SKM-1 treated with dmso at 0.1 percent for 144 hours (cell line): ENCODE measurements around the gene NAXE.

Experiments
- DNase-seq: peaks from one replicate; lab custom pipeline; 2025; ENCODE audit not compliant: unreplicated experiment; lab: John Stamatoyannopoulos, UW

NAXE gene

DNA sequence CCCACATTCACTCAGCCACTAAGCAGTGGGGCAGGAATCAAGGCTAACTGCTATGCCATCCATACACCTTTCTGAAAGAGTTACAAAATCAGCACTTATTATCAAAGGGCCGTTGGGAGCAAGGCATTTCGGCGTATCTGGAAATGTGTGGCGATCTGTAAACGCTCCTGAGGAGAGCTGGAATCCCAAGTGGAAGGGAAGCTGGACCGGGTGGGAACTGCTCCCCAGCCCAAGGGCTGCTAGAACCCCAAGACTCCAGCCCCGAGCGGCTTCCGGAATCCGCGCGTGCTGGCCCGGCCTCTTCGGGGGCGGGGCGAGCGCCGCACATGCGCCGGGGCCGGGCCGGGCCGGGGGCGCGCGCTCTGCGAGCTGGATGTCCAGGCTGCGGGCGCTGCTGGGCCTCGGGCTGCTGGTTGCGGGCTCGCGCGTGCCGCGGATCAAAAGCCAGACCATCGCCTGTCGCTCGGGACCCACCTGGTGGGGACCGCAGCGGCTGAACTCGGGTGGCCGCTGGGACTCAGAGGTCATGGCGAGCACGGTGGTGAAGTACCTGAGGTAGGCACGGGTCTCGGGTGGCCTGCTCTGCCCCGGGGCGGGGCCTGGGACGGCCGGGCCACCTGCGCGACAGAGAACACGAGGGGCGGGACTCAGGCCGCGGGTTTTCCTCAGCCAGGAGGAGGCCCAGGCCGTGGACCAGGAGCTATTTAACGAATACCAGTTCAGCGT lies at the start of gene NAXE:
Gene NAXE (plus strand): TSS at position 345 of the 726 bp plus-strand sequence. CDS start 29 bp downstream, at position 374.
- DNase-seq, result peak; percentile 53

DNA sequence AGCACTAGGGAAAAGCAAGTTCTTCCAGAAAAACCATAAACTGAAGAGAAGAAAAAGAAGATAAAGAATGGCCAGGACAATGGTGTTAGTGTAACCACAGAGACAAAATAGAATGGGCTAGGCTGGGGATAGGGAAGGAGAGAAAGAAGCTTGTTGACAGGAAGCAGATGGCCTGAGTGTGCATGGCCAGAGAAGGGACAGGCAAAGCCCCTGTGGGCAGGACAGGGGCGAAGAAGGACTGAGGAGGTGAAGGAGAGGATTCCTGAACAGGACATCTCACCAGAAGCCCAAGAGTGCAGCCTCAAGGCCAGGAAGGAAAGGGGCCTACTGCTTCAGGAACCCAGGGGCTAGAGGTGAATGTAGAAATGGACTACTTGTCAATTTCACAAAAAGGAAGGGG lies 48.5 kb upstream of the NAXE start:
- no peak for DNase-seq

DNA sequence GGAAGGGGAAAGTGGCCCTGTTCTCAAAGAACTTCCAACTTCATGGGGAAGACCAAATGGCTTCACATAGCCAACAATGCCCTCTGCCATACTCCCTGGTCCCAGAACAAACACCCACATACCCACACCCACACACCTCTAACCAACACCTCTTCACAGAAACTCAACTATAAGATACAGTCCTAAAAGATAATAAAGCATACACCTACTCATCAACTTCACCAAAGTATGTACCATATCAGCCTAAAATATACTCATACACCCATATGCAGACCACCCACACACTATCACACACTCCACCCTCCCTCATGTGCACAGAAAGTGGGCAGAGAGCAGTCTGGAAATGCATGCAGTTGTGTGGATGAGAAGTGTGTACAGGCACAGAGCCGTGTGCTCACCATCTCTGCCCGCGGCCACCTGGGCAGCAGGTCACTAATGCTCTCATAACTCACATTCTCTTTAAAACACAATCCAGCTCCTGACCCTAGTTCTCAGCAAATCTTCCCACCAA lies 46.9 kb upstream of the NAXE start:
- no peak for DNase-seq

DNA sequence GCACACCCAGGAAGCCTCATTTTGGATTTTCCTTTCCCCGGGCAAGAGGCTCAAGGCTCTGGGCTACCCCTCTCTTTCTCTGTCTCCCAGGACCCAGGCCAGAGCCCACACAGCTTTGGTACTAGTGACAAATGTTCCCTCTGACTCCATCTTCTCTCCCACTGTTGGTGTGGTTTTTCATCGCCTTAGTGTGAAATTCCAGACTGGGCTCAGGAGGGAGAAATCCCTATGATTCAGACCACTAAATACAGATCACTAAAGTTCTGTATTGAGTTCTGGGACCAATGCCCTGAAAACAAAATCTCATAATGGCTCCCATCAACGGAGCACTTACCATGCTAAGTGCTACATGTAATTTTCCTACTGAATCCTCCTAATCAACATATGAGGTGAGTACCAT lies 45.3 kb upstream of the NAXE start:
- no peak for DNase-seq

DNA sequence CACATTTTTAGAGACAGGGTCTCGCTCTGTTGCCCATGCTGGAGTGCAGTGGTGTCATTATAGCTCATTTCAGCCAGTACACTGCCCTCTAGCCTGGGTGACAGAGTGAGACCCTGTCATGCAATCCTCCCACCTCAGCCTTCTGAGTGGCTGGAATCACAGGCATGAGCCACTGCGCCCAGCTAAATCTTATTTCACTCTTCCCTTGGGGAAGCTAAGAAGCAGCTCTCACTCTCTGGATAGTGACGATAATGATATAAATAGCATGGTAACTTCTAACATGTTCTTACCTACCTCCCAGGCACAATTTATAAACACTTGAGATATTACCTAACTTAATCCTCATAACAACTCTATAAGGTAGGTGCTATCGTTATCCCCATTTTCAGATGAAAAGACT lies 44.1 kb upstream of the NAXE start:
- DNase-seq, result no peak

DNA sequence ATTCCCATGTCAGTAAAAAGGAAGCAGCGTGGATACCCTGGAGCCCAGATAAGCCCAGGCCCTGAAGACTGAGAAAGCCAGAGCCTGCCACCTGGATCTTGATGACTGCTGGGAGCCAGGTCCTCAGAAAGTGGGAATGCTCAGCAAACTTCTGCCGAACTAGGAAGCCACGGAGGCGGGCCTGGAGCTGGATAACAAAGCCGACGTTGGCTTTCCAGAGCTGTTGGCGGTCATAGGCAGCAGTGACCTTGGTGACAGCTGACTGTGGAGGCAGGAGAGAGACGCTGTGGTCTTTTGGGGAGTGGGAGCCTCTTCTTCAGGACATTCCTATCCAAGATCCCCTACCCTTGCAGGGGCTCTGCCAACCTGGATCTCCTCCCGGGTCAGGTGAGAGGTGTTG lies 43.6 kb upstream of the NAXE start:
- no peak for DNase-seq

DNA sequence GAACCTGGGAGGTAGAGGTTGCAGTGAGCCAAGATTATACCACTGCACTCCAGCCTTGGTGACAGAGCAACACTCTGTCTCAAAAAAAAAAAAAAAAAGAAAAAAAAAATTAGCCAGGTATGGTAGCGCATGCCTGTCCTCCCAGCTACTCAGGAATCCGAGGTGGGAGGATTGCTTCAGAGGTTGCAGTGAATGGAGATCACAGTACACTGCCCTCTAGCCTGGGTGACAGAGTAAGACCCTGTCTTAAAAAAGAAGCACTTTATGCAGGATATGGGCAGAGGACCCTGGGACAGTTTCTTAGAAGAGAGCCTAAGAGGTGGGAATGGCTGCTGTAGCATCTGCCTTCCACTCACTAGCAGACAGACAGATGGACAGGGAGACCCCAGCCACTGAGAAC lies 42.2 kb upstream of the NAXE start:
- DNase-seq, result no peak

DNA sequence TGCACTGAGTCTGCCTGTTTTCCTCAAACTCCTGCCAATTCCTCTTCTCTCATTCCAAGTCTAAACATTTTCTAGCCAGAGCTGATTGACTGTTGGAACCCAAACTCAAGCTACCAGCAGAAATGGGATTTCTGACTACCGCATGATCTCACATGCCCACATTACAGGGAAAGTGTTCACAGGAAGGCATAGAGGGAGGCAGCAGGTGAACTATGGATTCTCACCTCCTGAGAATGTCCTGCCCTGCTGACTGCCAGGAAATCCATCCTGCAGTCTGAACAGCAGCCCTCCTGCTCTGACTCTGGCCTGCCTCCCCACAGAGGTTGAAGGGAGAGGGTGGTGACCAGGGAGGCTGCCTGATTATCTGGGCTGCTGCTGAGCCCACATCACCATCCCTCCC lies 41.7 kb upstream of the NAXE start:
- DNase-seq, result no peak

DNA sequence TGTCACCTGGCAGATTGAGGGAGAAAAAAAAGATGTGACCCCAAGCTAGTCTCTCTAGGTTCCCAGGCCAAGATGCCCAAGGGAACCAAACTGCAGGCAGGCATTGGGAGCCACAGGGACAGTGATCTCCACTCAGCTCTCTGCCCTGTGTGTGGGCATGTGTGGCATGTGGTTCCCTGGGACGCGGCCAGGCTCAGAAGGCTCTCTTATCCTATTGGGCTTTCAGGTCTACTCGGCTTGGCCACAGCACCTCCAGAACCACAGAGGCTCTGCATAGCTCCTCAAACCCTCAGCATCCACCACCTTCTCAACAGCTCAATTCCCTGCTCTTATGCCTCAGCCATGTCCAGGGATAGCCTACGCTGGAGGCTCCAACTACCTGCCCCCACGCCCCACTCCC lies 41.2 kb upstream of the NAXE start:
- no peak for DNase-seq

DNA sequence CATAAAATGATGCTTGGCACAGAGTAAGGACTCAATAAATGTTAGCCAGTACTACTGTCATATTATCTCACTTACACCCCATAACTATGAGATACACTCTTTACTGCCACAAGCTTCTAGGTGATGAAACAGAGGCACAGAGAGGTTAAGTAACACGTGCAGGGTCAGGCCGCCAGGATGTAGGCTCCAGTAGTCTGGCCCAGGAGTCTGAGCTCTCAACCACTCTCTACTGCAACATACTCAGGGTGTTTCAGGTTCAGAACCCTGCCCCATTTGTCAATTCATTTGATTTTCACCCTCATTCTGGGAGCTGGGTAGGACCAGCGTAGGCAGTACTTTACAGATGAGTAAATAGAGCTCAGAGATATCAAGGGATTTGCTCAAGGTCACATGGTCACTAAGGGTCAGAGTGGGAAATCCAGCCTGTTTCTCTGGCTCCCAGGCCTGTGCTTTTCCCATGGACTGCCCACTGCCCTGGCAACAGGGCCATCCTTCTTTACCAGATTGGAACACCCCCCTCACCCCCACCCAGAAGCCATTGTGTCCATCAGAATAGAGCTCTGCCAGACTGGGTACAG lies 40.4 kb upstream of the NAXE start:
- DNase-seq, result peak; percentile 41

DNA sequence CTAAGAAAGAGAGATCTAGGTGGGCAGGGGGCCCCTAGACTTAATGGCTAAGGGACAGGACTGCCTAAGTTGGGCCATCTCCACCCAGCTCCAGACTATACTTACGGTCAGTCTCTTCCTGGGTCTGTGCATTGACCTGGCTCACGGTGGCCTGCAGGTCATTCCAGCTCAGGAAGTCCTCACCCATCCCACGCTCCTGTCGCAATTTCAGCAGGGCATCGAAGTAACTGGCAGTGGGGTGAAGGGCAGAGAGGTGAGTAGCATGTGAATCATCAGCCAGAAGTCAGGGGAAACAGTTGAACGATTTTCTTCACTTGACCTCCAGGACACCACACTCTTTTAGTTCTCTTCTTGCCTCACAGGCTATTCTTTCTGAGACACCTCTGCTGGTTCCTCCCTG lies 39.7 kb upstream of the NAXE start:
- DNase-seq, result peak; percentile 78

DNA sequence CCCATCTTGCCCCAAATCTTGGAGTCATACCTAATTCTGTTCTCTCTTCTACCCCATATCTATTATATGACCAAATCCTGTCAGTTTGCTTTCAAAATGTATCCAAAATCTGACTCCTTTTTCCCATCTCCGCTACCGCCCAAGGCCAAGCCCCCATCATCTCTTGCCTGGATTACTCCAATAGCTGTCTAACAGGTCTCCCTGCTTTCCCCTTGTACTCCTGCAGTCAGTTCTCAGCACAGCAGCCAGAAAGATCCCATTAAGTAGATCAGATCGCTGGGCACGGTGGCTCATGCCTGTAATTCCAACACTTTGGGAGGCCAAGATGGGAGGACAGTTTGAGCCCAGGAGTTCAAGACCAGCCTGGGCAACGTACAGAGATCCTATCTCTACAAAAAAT lies 39.1 kb upstream of the NAXE start:
- no peak for DNase-seq

DNA sequence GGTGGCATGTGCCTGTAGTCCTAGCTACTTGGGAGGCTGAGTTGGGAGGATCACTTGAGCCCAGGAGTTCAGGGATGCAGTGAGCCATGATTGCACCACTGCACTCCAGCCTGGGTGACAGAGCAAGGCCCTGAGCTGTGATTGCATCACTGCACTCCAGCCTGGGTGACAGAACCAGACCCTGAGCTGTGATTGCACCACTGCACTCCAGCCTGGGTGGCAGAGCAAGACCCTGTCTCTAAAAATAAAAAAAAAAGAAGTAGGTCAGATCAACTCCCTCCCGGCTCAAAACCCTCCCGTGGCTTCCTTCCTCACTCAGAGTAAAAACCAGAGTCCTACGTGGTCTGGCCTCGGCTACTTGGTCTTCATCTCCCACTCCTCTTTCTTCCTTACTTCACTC lies 38.6 kb upstream of the NAXE start:
- DNase-seq, result peak; percentile 97

DNA sequence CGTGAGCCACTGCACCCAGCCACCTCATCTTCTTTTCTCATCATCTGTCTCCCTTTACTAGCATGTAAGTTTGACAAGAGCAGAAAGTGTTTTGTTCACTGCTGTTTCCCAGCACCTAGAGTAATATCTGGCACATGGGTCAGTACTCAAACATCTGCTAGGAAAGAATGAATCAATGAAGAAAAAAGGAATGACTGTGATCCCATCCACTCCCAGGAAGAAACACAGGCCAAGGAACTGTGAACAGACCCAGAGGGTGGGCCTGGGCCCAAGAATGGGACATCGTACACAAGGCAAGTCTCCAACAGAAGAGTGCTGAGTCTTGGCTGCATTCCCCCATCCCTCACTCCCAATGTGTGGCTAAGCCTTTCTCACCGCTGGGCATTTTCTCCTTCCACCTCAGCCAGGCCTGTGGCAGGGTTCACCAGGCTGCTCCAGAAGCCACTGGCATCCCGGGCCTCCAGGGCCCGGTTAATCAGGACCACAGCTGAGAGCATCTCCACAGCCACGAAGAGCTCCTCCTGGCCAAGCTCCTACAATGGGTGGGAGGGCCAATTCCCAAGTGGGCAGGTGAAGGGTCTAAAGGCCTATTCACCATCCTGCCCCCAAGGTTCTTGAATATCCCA lies 37.6 kb upstream of the NAXE start:
- no peak for DNase-seq

DNA sequence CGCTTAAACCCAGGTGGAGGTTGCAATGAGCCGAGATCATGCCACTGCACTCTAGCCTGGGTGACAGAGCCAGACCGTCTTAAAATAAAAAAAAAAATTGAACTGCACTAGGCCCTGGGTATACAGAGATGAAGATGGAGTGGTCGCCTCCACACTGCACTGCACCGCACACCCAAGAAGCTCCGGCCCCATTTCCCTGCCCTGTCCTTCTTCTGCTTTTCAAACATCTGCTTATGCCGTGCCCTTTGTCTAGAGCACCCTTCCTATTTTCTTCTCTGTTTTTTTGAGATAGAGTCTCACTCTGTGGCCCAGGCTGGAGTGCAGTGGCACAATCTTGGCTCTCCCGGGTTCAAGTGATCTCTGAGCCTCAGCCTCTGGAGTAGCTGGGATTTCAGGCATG lies 36.6 kb upstream of the NAXE start:
- no peak for DNase-seq

DNA sequence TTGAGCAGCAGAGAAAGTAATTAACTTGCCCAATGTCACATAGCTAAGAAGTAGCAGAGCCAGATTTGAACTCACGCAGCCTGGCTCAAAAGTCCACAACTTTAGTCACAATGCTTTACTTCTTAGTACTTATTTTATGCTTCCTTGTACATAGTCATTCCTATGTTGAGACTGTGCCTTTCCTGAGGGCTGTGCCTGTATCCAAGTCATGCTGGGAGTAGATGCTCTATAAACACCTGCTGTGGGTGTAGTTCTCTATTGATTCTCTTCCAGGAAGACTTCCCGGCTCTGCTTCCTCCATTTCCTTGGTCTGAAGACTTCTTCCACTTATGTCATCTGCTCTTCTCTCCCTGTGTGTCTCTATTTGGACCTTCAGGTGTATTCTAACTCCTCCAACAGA lies 35.9 kb upstream of the NAXE start:
- no peak for DNase-seq

DNA sequence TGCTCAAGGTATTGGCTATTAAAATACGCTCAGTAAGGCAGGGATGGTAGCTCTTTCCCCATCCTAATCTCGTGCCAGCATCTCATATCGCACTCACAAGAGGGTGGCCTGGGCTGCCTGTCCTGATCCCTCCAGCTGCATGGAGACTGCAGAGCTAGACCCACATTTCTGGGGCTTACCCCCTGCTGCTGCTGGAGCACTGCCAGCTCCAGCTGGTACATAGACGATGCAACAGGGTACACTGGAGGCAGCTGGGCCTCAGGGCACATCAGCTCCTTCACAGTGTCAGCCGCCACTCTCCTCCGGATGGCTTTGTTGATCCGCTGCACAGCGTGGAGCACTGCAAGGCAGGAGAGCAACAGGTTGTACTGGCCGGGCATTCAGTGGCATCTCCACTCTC lies 35.2 kb upstream of the NAXE start:
- no peak for DNase-seq

DNA sequence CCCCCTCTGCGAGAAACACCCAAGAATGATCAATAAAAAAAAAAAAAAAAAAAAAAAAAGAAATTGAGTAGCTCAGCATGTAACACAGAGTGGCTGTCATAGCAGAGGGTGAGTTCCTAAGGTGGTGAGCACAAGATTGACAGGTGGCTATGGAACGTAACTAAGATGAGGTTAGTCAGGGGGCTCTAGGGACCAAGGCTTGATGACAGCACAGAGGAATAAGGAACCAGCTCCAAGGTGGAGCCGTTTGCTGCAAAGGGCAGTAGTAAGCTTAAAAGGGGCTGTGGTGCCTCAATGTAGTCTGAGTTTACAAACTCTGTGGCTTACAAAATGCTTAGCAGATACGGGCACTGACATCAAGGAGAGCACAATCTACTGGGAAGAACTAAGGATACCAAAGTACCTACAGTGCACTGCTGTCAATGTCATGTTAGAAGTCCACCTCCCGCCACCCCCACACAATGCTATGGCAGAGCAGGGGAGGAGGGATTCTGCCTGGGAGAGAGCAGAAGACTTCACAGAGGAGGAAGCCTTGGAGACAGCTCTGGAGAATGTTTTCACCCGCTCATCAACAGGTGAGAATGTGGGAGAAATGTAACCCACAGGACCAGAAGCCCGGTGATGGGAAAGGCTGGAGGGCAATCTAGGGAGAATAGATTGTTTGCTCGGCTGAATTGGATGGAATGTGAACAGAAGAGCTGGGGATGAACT lies 32.3 kb upstream of the NAXE start:
- DNase-seq, result no peak

DNA sequence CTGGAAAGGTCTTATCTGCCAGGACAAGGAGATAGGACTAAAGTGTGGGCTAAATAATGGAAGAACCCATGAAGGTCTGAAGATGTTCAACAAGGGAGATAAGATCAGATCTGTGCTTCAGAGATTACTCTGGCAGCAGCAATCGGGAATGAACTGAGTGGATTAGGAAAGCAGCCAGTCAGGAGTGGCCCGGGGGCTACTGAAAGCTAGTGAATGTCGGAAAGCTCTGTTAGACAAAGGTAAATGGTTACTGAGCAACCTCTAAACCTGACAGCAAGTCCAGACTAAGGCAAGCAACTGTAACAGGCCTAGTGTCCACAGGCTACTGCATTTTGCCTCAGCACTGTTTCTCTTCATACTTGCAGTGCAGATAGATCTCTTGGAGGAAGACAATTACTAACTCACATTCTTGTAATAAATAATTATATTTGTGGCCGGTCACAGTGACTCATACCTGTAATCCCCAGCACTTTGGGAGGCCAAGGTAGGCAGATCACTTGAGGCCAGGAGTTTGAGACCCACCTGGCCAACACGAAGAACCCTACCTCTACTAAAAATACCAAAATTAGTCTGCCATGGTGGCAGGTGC lies 31.7 kb upstream of the NAXE start:
- no peak for DNase-seq

DNA sequence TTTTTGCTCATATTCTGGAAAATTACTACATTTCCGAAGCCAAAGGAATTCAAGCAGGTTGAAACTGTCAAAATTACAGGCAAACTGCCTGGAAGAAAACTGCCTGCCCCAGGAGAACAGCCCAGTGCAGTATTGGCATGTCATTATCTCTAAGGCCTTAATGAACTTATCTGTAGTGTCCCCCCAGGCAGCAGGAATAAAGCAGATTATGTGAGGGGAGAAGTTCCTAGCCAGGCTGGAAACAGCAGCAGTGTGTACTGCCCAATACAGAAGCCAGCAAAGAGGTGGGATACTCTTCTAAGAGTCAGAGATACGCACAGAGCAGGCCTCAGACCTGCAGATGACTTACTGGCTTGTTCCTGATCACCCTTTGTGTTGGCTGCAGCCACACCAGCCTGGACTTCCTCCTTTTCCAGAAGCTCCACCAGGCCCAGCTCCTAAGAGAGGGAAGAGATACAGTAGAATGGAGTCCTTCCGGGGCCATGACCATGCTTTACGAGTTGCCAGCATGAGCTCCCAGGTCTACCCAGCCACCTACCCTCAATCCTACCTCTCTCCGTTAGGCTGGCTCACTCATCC lies 30.9 kb upstream of the NAXE start:
- DNase-seq, result no peak

DNA sequence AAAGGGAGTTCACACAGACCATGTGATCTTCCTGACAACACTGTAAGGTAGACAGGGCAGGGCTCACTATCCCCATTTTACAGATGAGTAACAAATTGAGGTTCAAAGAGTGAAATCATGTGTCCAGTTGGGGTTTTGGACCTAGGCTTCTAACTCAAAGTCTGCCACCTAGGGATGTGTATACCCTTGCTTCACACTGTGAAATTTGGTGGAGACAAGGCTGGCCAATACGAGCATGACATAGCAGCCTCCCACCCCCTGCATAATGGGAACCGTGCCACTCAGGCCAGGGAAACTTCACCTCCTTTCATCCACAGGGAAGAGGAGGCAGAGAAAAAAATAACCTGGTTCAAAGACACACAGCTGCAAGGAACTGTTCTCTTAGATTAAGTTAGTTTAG lies 26.1 kb upstream of the NAXE start:
- DNase-seq, result no peak
